Heart left ventricle (tissue), 16 donors: ENCODE measurements around the gene ASXL1. TPM values are rescaled to one million over a fixed set of nuclear protein-coding genes. Genes with fewer than 3 reads are reported as not detected.

Experiments
- ATAC-seq, 4 donors: fragments of 200-7000 bp; cut with Tn5 transposase; one replicate each; pipeline ENCODE4 v1.9.1; 2020 to 2022; ENCODE audit warnings: moderate library complexity in 4 of 4, mild to moderate bottlenecking in 3 of 4, moderate number of reproducible peaks in 1 of 4
- DNase-seq, 5 donors: peaks; one replicate each; pipeline ENCODE4 v3.0.0-alpha.2; 2020
- H3K27ac ChIP-seq, 12 donors: fragments of 200-600 bp; sonication (generic) in 4 of 12; one replicate each; pipeline versions ENCODE4 v1.5.0 to v1.8.0; 2016 to 2022; ENCODE audit warnings: mild to moderate bottlenecking in 2 of 12
- H3K27me3 ChIP-seq, 9 donors: fragments of 200-600 bp; sonication (generic) in 2 of 9; one replicate each; pipeline versions ENCODE4 v1.5.1 to v1.8.0; 2016 to 2022; ENCODE audit warnings: mild to moderate bottlenecking in 3 of 9
- H3K36me3 ChIP-seq, 9 donors: fragments of 200-600 bp; sonication (generic) in 2 of 9; one replicate each; pipeline versions ENCODE4 v1.5.0 to v1.8.0; 2018 to 2022; ENCODE audit warnings: mild to moderate bottlenecking in 2 of 9
- H3K4me1 ChIP-seq, 12 donors: fragments of 200-600 bp; sonication (generic) in 4 of 12; one replicate each; pipeline versions ENCODE4 v1.5.0 to v1.8.0; 2016 to 2022; ENCODE audit warnings: mild to moderate bottlenecking in 3 of 12
- H3K4me3 ChIP-seq, 12 donors: fragments of 200-600 bp; sonication (generic) in 4 of 12; one replicate each; pipeline versions ENCODE4 v1.5.0 to v1.8.0; 2017 to 2022; ENCODE audit warnings: mild to moderate bottlenecking in 9 of 12, moderate library complexity in 4 of 12
- H3K9me3 ChIP-seq, 12 donors: fragments of 200-600 bp; sonication (generic) in 4 of 12; one replicate each; pipeline versions ENCODE4 v1.5.0 to v1.8.0; 2016 to 2022; ENCODE audit warnings: mild to moderate bottlenecking in 1 of 12
- CTCF ChIP-seq, 12 donors: fragments of 200-600 bp; sonication (generic) in 4 of 12; IDR thresholded peaks; one replicate each; pipeline versions ENCODE4 v1.5.0 to v1.8.0; 2018 to 2022; ENCODE audit warnings: antibody characterized with exemption in 12 of 12, mild to moderate bottlenecking in 5 of 12
- POLR2A ChIP-seq, 2 donors: fragments of 450-650 bp; IDR thresholded peaks; one replicate each; pipeline ENCODE4 v1.6.1; 2017; ENCODE audit warnings: antibody characterized with exemption in 2 of 2, mild to moderate bottlenecking in 2 of 2, moderate library complexity in 2 of 2
- WGBS, 4 donors: extraction: QIAGEN DNeasy Blood & Tissue Kit in 2 of 4; methylation state at CpG; one replicate each; pipeline versions ENCODE4 v1.1.5 to v1.1.7; 2013 to 2018; 5-methylcytosine and 5-hydroxymethylcytosine counted together
- intact Hi-C, 10 donors: fragments of 100-400 bp; cut with DNase I; formaldehyde crosslinking; loops; one replicate each; pipeline versions ENCODE4 v1.11.1 to v1.14.2; 2022
- polyA plus RNA-seq, 2 donors: library from polyadenylated mRNA; stranded (reverse); fragments of 200-250 nt; gene quantifications; one replicate each; pipeline ENCODE4 v1.2.3, GENCODE V29; 2013
- total RNA-seq, 9 donors: library from RNA; depleted of rRNA in 2 of 9; stranded (reverse); fragments of >200 nt in 2 of 9; fragmentation: NEBNext Ultra II Directional in 3 of 9; extraction: Animal tissue kit (Norgen Biotek cat#: 25700) in 3 of 9; gene quantifications; one replicate each; pipeline versions ENCODE4 v1.1.0 to v1.2.4, GENCODE V29; 2016 to 2023
- donor health status: ischemic (EF 13 %, LVEDD 7.1; RV severe dilation, severe dysfunction).
- donor health status: healthy with polysubstance abuse.
- donor health status: DM: no; HTN: yes; CAD: no.
- donor health status: DM: no; HTN: no; CAD: no.
- donor health status: ischemic (EF 25% LVEDD 6.9; RV normal size, moderate dysfunction).
- donor health status: ischemic (EF 25% LVEDD 5.7; RV mildly dilated, moderate dysfunction).
- donor health status: healthy.
- donor health status: DM: yes; HTN: yes; CAD: no.
- donor health status: ischemic (EF 35%, LVEDD 5.7; RV mildly dilated, moderate dysfunction).
- donor health status: nonischemic (EF 11% LVEDD 7.7; RV severe dilation, severe dysfunction).
- donor health status: DM: yes; HTN: yes; CAD: no.
- donor health status: PGD.
- donor health status: ischemic (EF 29% LVEDD 5.4; RV normal size, mild dysfunction).
- donor health status: nonischemic (EF 23%, LVEDD 6.1; RV moderate dilation, normal function).

Gene ASXL1
- total and polyA plus RNA-seq, 11 donors: 15.1 to 50.1 (median 26.5) TPM

GRCh38 chr20:32436142-32436861 lies 78.2 kb downstream of the ASXL1 start:
- Histone ChIP-seq H3K36me3 (peaks cover 6 to 93% (median 86%) of the 10 kb centered on the region in 9 donors), H3K9me3 (no peaks in the 10 kb centered on the region), H3K27me3 (no peaks in the 10 kb centered on the region), H3K27ac (no peak overlapping the region), H3K4me1 (peaks cover 4 to 29% (median 17%) of the 10 kb centered on the region in 12 donors), H3K4me3 (no peak overlapping the region)
- TF ChIP-seq CTCF (IDR thresholded peaks at IDR 0.05): no peak
- TF ChIP-seq POLR2A (IDR thresholded peaks at IDR 0.05): no peak
- no peak for DNase-seq
- ATAC-seq: no peak
- WGBS, 4 donors: 95 to 98% (median 97%) methylated on average over 11 of the region's 11 CpGs
- intact Hi-C loops: loop anchor here in 2 of 10 donors (10.0 kb wide), 2 partner anchors 48 to 72 kb away; no protein-coding TSS in a partner anchor

GRCh38 chr20:32436968-32437367 lies 78.8 kb downstream of the ASXL1 start:
- intact Hi-C loops: loop anchor here in 2 of 10 donors (10.0 kb wide), 2 partner anchors 48 to 72 kb away; no protein-coding TSS in a partner anchor
- Histone ChIP-seq H3K4me1 (peaks cover 4 to 26% (median 16%) of the 10 kb centered on the region in 12 donors), H3K27ac (no peak overlapping the region), H3K9me3 (no peaks in the 10 kb centered on the region), H3K27me3 (no peaks in the 10 kb centered on the region), H3K4me3 (no peak overlapping the region), H3K36me3 (peaks cover 6 to 93% (median 85%) of the 10 kb centered on the region in 9 donors)
- TF ChIP-seq CTCF (IDR thresholded peaks at IDR 0.05) (no peak), POLR2A (IDR thresholded peaks at IDR 0.05) (no peak)
- WGBS, 4 donors: 96 to 100% (median 97%) methylated on average over 5 to 7 of the region's 7 CpGs
- ATAC-seq (no peak), DNase-seq (no peak)

- H3K27me3 ChIP-seq: no peaks in the 10 kb centered on the region
- peaks cover 4 to 20% (median 14%) of the 10 kb centered on the region in 12 donors for H3K4me1 ChIP-seq
- peaks cover 6 to 90% (median 82%) of the 10 kb centered on the region in 9 donors for H3K36me3 ChIP-seq
- no peak overlapping the region for H3K4me3 ChIP-seq
- ATAC-seq (no peak), DNase-seq (no peak)
- no peak overlapping the region for H3K27ac ChIP-seq
- intact Hi-C loops: loop anchor here in 2 of 10 donors (10.0 kb wide), 2 partner anchors 47 to 73 kb away; no protein-coding TSS in a partner anchor
- WGBS, 4 donors: 67 to 83% (median 79%) methylated on average over 5 of the region's 5 CpGs
- TF ChIP-seq POLR2A (IDR thresholded peaks at IDR 0.05) (no peak), CTCF (IDR thresholded peaks at IDR 0.05) (peak in 1 of 12 donors; percentile 13)
- no peaks in the 10 kb centered on the region for H3K9me3 ChIP-seq
These were observed 79.4 kb downstream of the ASXL1 start for GRCh38 chr20:32437391-32438074.

GRCh38 chr20:32438331-32438858 lies 80.3 kb downstream of the ASXL1 start:
- WGBS, 4 donors: 86 to 91% (median 88%) methylated on average over 5 to 8 of the region's 8 CpGs
- no peak overlapping the region for H3K27ac ChIP-seq
- no peaks in the 10 kb centered on the region for H3K27me3 ChIP-seq
- DNase-seq (no peak), ATAC-seq (no peak)
- TF ChIP-seq POLR2A (IDR thresholded peaks at IDR 0.05): no peak
- TF ChIP-seq CTCF (IDR thresholded peaks at IDR 0.05): no peak
- H3K36me3 ChIP-seq: peaks cover 6 to 90% (median 82%) of the 10 kb centered on the region in 9 donors
- H3K4me1 ChIP-seq: peaks cover 0 to 12% (median 5%) of the 10 kb centered on the region in 12 donors
- intact Hi-C loops: loop anchor here in 2 of 10 donors (10.0 kb wide), 2 partner anchors 46 to 74 kb away; no protein-coding TSS in a partner anchor
- no peaks in the 10 kb centered on the region for H3K9me3 ChIP-seq
- no peak overlapping the region for H3K4me3 ChIP-seq
